NCI-H82 treated with DMSO at 0.1 percent for 48 hours (cell line): ENCODE measurements around the gene KCNIP4.

Source experiments
- DNase-seq: peaks from one replicate; lab custom pipeline; 2025; ENCODE audit not compliant: unreplicated experiment; lab: John Stamatoyannopoulos, UW

The KCNIP4 gene

DNA sequence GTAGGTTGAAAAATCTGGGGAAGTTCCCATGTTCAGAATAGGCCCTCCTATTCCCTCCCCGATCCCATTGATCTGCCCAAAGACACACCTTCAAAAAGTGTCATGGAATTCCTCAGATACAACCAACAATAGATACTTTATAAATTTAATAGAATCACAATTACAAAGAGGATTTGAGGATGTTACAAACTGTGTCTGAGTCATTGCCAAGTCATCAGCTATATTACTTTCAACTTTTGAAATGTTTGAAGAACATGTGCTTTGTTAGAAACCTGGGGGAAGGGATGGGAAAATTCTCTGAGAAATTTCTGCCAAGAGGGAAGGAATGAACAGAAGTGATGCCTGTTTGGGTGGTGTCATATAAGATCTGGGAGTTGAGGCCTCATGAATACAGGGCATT is 46.7 kb downstream of the KCNIP4 start:
- DNase-seq: no peak

DNA sequence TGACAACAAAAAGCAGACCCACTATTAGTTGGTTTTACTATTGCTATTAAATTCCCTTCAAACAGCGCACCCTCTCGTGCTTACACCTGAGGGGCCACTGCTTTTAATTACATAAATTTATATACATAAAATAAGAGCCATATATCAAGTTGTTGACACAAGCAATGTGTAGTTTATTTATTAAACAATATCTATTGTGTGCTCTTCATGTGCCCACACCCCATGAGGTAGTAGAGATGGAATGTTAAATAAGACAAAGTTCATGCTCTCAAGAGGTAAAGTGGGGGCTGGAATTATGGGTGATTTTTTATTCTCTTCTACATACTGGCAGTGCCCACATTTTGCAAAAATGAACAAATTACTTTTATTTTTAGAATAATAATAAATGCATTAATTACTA is 47.3 kb downstream of the KCNIP4 start:
- no peak for DNase-seq

DNA sequence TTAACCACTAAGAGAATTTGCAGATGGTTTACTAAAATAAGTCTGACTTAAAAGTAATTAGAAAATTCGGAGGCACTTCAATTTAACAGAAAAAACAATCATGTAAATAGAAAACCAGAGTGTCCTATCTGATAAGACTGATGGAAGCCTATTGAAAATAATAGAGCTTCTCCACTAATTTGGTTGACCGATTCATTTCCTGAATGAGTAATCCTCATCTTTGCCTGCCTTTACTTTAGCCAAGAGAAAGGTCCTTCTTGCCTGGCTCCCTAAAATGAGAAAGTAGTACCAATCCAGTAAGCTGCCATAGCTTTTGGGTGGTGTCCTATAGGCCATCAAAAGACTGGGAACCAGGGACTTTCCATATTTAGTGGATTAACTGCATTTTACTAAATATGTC is 48.4 kb downstream of the KCNIP4 start:
- DNase-seq: no peak

DNA sequence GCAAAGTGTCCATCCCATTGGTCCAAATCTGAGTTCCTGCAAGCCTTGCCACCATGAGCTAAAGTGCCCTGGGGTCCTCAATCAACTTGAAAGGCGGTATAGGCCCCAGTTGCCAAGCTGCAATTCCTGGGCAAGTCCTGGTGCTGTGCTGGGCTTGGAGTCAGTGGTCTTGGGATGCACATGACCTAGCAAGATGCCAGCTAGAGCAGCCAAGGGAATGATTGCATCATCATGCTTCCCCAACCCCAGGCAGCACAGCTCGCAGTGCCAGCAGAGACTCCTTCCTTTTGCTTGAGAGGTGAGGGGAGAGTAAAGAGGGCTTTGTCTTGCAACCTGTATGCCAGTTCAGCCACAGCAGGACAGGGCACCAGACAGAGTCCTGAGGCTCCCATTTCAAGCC is 50.5 kb downstream of the KCNIP4 start:
- no peak for DNase-seq

DNA sequence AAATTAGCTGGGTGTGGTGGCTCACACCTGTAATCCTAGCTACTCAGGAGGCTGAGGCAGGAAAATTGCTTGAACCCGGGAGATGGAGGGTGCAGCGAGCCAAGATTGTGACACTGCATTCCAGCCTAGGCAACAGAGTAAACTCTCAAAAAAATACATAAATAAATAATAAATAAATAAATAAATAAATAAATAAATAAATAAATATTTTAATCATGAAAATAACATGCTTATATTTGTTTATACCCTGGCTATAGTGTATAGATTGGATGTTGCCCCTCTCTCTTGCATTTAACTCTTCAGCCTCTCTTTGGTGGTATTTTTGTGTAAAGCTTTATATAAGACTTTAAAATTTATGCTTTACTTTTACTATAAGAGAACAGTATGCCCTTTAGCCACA is 51.8 kb downstream of the KCNIP4 start:
- no peak for DNase-seq

DNA sequence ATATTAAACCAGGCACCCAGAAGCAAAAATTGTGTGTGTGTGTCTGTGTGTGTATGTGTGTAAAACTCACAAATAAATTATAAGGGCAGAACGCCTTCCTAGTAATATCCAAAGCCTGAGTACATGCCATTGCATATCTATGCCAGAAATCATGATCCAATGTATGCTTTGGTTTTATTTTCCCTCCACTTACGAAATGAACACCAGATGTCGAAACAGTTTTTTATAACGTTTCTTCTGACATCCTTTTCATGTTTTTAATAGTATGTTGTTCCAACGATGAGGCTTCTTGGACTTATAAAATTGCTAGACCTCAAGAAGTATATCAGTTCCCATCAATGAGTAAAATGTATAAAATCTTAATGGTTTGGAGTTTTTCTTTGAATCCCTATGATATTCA is 55.4 kb downstream of the KCNIP4 start:
- no peak for DNase-seq

DNA sequence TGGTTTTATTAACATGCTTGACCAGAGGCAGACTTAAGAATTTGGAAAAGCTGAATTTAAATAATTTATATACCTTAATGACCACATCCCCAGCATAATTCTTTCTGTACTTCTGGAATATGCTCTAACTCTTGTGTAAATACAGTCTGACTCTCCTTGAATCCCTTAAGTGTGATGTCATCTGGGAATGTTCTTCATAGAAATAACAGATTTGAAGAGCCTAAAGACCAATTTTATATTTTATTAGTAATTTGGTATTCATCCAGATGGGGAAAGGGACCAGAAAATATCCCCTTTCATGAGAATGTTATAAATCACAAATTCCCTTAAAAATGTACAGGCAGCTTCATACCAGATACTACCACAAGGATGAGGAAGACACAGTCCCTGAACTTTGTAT is 58.3 kb downstream of the KCNIP4 start:
- no peak for DNase-seq

DNA sequence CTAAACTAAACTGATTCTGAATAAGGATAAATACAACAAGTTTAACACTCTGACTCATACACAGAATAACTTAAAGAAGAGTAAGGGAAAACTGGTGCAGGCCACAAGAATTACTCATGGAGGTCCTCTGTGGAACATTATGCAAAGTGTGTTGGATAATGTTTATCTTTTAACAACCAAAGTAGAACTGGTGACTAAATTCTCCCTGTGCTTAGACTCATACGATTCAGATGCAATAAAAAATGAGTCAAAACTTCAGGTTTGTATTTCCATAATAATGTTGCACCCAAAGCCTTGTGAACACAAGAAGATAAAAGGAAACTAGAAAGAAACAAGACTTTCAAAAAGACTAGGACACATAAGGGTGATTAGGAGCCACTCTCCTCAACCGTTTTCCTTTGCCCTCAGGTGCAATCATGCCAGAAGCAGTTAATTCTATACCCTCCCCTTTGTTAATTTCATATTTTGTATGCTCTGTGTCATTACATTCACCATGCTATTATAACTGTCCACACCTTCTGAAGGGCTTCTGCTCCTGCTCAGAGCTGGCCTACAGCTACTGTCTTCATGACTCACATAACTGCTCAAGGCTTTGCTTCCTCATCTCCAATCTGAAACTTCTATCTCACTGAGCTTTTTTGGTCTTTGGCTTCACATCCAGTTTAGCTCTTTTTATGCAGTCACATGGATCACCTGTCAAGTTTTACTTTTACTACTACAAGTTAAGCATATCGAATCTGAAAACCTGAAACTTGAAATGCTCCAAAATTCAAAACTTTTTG is 60.2 kb downstream of the KCNIP4 start:
- DNase-seq: no peak

DNA sequence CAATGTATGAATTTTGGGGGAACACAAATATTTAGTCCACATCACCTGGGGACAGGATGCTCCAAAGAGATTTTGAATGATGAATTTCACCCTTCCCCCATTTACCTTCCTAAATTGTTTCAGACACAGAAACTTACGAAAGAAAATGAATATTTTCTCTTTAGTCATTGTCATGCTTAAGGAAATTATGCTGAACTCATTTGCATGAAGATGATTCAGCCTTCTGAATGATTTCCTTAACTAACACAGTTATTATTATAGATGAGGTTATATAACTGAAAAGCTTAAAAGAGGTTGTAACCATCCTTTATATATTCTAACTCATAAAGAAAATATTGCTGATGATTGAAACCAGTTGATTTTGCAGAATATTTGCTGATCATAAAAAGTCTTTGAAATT is 61.1 kb downstream of the KCNIP4 start:
- DNase-seq: no peak

DNA sequence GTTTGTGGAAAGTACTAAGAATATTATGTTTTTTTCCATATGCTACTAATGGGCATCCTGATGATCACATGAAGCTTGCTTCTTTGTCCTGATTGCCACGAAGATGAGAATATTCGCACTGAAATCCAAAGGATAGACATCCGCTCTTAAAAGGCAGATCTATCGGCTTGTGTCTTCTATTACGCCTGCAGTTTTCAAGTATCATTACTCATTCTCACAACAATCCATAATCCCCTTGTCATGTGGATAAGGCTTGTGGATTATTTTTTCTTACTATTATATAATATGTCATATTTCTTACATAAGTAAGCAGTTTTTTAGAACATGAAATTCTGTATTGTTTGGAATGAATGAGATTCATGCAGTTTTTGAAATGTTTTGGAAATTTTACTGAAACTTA is 62.8 kb downstream of the KCNIP4 start:
- no peak for DNase-seq

DNA sequence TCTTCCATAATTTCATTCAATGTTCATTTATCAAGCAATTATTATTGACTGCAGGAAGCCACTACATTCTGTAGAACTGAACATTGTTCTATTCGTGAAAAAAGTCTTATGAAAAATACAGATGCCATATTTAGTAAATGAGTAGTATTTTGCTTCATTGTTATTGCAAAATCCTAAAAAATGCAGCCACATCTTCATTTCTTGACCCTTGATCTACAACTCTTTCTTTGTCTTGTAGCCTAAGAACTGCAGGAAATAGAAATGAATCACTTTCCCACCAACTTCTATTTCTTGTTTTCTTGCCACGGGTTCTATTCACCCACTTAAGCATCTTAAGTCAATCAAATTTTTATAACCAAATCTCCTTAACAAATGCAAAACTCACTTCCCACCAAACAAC is 63.3 kb downstream of the KCNIP4 start:
- no peak for DNase-seq

DNA sequence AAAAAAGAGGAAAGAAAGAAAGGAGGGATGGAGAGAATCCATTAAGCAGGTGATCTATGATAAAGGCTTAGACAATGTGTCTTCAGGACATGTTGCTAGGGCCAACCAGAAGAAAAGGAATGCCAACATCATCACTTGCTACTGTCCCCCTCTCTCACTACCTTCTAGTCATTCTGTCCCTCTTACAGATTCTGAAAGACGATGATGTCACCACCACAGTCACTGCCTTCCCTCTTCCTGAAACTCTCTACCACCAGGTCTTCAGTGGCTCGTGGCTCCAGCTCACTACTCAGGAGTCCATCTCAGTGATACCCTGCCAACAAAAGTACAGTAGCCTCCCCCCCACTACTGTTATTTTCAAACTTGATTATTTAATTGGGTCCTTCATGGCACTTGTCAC is 64.0 kb downstream of the KCNIP4 start:
- DNase-seq: no peak

DNA sequence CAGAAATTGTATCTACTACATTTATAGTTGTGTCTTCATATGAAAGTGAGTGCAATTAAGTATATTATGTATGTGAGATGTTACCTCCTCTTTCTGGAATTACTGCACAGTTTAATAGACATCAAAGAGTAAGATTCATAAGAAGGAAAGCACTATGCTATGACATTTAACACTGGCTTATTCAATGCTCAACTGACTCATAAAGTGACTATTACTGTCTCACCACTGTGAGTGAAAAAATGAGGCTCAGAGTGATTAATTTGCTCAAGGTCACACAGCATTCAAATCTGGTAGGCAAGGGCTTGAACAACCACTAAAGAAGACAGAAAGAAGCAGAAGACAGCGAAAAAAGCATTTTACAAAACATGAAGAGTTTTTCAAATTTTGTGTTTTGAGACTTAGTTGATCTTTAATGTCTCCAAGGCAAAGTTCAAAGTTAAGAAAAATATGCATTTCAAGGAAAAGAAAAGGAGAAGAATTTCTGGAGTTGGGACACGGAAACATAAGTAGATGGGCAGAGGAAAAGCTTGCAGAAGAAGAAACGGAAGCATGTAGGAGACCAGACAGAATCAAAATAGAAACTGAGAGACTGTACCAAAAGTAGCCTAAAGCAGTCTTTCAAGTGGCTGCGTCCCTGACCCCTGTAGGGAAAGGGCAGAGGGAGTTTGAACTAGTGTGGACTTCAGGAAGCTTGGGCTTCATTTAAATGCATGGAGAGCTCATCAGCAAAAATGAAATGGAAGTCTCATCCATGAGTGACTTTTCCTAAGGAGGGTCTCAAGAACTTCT is 66.3 kb downstream of the KCNIP4 start:
- DNase-seq: no peak

DNA sequence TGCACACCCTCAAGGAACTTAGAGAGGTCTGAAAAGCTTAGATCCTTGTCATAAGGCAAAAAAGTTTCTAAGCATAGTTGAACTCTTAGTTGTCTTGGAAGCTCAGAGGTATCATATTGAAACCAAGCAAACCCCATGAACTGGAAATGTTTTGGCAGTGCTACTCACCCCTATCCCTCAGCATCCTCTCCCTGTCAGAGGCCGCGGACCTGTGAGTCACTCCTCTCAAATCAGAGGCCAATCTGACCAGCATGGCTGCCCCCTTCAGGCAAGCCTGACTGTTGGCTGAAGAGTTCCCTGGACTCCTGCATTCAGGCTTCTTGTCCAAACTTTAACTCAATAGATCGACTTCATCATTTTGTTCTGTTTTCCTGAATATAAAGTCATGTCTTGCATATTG is 69.4 kb downstream of the KCNIP4 start:
- DNase-seq: no peak

DNA sequence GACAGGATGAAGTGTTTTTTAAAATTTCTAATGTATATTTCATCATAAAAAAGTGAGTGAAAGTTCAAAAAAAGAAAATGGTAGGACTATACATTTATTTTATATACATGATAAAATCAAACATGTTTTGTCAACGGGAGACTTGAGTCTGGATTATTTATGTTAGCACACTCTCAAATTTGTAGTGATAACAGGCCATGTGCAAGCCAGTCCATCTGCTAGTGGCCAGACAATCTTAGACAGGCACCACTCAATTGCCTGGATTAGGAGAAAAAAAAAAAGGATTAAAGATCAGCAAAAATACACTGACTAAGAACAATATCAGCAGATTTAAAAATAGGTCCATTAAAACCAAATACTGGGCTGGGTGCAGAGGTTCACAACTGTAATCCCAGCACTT is 71.9 kb downstream of the KCNIP4 start:
- no peak for DNase-seq

DNA sequence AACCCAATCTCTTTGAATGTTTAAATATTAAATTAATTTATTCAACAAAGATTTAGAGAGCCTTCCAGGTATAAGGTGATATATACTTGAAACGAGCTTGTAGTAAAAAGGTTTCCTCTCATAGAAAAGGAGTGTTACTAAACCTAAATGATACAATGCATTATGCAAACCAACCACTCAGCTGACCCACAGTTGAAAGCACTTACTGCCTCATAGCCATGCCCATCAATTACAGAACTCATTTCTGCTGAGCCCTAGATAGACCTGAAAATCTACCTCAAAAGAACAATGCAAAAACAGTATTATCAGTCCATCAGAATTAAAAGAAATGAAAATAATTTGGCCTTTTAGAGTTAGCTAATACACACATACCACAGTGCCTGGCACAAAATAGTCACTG is 75.4 kb downstream of the KCNIP4 start:
- no peak for DNase-seq

DNA sequence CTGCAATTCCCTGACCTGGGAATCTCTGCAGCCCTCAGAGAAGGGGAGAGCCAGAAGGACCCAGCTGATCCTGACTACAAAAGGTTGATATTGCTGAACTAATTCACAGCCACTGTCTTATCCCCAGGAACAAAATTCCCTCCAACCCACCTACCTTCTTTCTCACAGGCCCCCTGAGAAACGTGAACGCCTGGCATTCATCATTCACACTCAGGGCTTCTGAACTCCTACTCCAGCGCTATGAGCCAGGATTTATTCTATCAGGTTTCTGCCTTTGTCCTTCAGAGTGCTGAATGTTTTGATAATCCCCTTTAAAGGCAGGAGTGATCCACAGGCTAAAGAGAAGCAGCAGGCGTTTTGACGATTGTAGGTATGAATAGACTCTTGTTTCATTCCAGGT is 76.5 kb downstream of the KCNIP4 start:
- no peak for DNase-seq

DNA sequence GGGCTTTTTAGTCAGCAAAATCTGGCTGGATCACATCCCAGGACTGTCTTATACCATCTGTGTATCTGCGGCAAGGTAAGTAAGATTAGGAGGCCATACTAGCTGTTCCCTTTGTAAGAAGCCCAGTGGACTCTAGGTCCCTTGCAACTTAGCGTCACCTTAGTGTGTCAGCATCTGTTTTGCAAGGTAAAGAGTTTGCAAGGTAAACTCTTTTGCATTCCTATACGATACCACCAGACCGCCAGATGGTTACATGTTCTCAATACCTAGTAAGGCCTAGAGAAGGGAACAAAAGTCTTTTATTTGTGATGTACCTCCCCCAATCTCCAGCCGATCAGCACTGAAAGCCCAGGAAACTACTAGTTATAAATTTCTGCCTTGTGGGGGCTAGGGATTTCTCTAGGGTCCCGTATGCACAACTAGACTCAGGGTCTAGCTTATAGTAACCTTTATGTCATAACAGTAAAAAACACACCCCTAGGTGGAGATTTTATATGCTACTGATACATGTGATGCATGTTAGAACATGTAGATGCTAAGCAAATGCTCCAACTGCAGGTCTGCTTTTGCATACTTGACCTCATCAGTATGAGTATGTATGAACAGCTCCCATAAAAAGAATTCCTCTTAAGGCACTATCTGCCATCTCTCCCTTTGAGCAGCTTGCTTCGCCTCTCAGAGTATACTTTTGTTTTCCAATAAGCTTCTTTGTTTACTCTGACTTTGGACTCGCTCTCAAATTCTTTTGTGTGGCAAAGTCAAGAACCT is 78.4 kb downstream of the KCNIP4 start:
- no peak for DNase-seq

DNA sequence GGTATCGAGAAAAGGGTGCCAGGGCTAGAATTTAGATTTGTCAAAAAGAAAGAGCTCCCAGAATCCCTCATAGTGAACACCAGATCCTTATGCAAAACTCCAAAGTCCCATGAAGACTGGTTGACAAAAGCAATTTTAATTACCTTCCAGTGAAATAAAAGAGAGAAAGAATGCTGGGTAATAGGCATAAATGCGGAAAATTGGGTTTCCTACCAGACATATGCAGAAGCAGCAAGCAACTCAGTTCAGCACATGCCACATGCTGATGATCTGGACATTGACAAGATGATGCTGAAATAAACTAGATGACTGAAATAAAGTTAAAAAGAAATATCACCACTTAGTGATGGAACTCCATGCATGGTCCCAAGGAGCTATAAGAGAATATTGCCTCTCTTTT is 83.9 kb downstream of the KCNIP4 start:
- no peak for DNase-seq

DNA sequence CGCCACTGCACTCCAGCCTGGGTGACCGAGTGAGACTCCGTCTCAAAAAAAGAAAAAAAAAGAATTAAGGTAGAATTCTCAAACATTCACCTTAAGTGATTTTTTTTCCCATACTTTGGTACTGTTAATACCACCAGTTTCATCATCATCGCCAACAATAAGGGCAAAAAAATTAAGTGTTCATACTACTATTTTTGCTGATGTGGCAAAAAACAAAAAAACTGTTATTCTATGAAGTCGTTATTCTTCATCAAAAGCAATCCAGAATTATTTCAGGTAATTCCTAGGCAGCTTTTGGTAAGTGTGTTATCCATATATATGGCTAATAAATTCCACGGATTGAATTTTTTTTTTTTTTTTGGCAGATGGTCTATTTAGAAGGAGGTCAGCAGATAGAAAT is 85.7 kb downstream of the KCNIP4 start:
- DNase-seq: no peak

DNA sequence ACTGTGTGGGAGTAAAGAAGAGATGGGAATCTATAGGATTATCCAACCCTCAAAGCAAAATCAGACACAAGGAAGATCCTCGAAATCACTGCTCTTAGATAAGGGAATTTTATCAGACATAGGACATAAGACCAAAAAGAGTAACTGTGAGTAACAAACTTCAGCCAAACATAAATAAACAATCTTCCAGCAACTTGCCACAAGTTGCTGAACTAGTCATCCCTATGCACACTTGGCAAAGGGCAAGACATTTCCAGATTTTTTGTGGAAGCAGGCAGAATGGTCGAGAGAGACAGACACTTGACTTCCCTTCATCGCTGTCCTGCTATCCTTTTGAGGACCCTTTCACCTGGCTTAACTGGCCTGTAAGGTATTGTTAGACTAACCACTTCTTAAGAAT is 89.6 kb downstream of the KCNIP4 start:
- no peak for DNase-seq

DNA sequence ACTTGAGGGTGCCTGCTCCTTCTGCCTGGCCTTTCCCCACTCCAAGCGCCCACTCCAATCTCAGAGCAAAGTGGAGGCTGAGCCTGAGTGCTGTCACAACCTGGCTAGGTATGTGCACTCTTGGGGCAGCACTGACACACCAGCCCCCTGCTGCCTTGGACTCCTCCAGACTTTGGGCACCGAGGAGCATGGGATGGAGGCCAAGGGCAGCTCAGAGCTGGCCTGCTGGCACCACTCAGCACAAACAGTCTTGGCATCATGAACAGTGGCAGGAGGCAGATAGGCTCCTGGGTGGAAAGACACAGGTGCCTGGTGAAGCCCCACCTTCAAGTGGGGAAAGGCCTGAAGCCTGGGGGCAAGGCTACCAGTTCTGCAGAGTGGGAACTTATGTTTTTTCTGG is 91.8 kb downstream of the KCNIP4 start:
- no peak for DNase-seq
